Measurements from ENCODE around the gene PRSS38.

DNA sequence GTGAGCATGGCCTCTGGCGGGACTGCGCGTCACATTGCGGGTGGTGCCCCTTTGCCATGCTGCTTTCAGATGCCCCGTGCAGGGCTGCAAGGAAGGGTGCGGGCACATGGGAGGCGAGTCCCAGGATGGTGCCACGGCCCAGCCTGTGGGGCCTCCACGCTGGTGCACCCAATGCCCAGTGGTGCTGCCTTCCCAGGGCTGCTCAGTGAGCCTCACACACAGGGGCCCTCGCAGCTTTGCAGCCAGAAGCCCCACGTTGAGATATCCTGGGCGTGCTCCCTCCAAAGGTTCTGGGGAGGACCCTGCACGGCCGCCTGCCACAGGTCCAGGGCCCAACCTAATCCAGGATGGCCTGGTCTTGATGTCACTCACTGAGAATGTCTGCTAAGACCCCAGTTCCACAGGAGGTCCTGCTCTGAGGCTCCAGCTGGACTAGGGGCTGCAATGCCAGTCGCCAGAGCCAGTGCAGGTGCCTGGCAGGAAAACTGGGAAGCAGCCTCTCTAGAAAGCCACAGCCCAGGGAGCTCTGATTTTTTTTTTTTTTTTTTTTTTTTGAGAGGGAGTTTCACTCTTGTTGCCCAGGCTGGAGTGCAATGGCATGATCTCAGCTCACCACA, 34.1 kb upstream of the PRSS38 start:
- TF ChIP-seq, protein P1, sequence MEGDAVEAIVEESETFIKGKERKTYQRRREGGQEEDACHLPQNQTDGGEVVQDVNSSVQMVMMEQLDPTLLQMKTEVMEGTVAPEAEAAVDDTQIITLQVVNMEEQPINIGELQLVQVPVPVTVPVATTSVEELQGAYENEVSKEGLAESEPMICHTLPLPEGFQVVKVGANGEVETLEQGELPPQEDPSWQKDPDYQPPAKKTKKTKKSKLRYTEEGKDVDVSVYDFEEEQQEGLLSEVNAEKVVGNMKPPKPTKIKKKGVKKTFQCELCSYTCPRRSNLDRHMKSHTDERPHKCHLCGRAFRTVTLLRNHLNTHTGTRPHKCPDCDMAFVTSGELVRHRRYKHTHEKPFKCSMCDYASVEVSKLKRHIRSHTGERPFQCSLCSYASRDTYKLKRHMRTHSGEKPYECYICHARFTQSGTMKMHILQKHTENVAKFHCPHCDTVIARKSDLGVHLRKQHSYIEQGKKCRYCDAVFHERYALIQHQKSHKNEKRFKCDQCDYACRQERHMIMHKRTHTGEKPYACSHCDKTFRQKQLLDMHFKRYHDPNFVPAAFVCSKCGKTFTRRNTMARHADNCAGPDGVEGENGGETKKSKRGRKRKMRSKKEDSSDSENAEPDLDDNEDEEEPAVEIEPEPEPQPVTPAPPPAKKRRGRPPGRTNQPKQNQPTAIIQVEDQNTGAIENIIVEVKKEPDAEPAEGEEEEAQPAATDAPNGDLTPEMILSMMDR (IDR thresholded peaks at IDR 0.05), result no peak
- no peak for TF ChIP-seq POLR2A (IDR thresholded peaks at IDR 0.05)
- no peak for TF ChIP-seq POLR2AphosphoS5 (IDR thresholded peaks at IDR 0.05)

All from prostate gland (tissue), 2 donors.